GM13977 (cell line): ENCODE results near the gene ANAPC1.
"Not testable (repeated sequence)": the region's sequence is repeated elsewhere in the genome, so short reads cannot be mapped to it uniquely, and the experiment has no call there.

Experiments
- DNase-seq: peaks from one replicate; pipeline ENCODE4 v3.0.0; 2012; ENCODE audit warnings: low spot score
- CTCF ChIP-seq: IDR thresholded peaks from 2 replicates; pipeline ENCODE4 v1.5.1; 2012; ENCODE audit warnings: mild to moderate bottlenecking, control low read depth; ENCODE audit not compliant: insufficient read depth; ENCODE audit errors: extremely low read depth, missing control alignments
- in situ Hi-C: fragments of 300-500 bp; cut with MboI; formaldehyde crosslinking; loops from one replicate; pipeline ENCODE4 v1.12.0; 2022; ENCODE audit warnings: low sequenced_read_pairs, low pct_unique_long_range_greater_than_20kb, mixed read lengths, inconsistent platforms; ENCODE audit not compliant: unreplicated experiment

The ANAPC1 gene

DNA sequence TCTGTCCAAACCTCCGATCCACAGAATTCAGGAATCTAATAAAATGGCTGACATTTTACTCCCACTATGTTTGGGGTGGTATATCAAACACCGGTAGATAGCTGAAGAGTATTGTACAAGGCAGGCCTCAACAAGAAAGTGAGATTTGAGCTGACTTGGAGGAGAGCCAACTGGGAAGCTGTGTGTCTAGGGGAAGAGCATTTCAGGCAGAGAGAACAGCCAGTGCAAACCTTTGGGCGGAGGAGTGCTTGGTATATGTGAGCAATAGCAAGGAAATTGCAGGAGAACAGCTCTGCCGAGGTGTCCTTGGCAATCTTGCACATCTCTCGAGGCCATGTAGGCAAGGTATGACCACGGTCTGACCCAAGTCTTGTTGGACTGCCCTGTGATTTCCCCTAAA lies 12.6 kb upstream of the ANAPC1 start:
- in situ Hi-C loops, result loop anchor here (25.0 kb wide), 2 partner anchors 366 to 691 kb away; partner anchors contain the start of genes CHCHD5 and ZC3H8
- no peak for DNase-seq
- TF ChIP-seq CTCF, result no peak

DNA sequence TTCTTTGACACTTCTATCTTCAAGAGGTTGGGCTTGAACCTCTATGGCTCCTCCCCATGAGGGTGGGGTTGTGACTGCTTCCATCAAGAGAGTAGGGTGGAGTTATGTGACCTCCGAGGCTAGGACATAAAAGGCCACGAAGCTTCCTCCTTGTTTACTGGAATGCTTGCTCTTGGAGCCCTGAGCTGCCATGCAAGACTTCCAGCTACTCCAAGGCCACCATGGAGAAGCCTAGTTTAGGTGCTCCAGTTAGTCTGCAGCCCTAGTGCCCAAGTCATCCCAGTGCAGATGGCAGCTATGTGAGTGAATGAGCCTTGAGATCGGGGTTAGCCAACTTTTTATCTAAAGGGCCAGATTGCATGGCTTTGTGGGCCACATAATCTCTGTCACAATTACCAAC lies 12.0 kb upstream of the ANAPC1 start:
- in situ Hi-C loops, result loop anchor here (25.0 kb wide), 2 partner anchors 366 to 691 kb away; partner anchors contain the start of genes CHCHD5 and ZC3H8
- DNase-seq, result no peak
- TF ChIP-seq CTCF, result no peak

DNA sequence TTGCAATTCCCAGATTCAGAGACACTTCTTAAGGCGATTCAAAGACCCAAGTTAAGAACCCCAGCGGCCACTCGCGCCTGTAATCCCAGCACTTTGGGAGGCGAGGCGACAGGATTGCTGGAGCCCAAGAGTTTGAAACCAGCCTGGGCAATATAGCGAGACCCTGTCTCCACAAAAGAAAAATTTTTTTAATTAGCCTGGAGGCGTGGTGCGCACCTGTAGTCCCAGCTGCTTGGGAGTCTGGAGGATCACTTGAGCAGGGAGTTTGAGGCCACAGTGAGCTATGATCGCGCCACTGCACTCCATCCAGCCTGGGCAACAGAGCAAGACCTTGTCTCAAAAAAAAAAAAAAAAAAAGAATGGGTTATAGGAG lies 585 bp upstream of the ANAPC1 start:
- in situ Hi-C loops, result loop anchor here (10.0 to 25.0 kb wide), 3 partner anchors 160 to 703 kb away; partner anchors contain the start of genes CHCHD5 and ZC3H8
- no peak for DNase-seq
- TF ChIP-seq CTCF, result no peak

DNA sequence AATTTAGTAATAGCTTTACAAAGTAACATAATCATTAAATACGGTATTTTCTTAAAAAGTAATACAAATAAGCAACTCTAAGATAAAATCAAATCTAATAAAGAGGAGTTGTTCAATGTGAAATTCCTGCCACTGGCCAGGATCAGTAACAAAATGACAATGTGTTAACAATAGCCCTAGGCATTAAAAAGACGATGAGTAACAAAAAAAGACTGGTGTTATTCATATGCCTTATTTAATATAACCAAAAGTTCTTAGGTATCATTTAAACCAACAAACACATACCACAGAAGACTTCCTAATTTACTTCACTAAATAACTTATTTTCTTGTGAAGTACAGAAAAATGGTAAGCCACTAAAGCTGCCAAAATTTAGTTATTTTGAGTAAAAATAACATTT lies 11.2 kb downstream of the ANAPC1 start:
- DNase-seq, in situ Hi-C loops: not testable (repeated sequence)

DNA sequence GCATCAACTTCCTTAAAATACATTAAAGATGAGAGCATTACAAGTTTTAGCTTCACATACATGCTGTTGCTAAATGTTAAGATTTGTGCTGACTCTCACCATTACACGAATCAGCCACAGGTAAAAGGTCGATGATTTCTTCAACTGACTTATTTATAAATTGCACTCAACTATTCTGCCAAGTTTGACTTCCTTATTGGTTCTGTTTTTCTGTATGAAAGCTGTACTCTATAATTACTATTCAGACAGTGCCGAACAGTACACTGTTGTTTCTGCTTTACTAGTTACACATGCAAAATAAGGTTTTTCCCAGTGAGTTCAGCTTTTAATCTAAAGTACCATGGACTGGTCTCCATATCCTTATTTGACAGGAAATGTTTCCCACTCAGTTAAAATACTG lies 18.9 kb downstream of the ANAPC1 start:
- DNase-seq, in situ Hi-C loops: not testable (repeated sequence)

- DNase-seq, in situ Hi-C loops: not testable (repeated sequence)
Measured at GRCh38 chr2:111860005-111860404, 24.0 kb downstream of the ANAPC1 start.

DNA sequence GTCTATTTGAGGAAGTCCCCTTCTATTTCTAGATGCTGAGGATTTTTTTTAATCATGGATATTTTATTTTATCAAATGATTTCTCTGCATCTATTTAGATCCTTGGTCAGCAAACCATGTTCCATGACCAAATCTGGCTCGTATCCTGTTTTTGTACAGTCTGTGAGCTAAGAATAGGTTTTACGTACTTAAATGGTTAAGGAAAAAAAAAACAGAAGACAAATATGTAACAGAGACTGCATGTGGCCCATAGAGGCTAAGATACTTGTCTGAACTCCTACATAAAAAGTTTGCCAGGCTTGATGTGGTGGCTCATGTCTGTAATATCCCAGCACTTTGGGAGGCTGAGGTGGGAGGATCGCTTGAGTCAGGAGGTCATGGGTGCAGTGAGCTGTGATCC lies 31.4 kb downstream of the ANAPC1 start:
- in situ Hi-C loops, result not testable (repeated sequence)

DNA sequence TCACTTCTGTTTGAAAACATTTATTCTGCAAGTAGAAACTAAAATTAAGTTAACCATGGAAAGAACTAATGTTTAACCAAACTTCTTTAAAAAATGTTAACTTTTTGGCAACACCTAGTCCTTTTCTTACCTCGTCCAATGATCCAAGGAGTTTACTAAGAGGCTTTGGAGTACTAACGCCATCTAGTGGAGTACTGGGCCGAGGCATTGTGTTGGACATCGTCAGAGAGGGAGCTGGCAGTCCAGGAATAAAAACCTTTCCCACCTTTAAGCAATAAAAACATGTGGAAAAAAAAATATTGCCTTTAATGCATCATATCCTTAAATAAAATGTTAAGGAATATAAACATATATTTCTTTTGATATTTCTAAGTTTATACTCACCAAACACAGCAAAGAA lies 33.3 kb downstream of the ANAPC1 start:
- DNase-seq, in situ Hi-C loops: not testable (repeated sequence)
- peak; percentile 45 for TF ChIP-seq CTCF

More for the DNA sequence above, 31.4 kb downstream of the ANAPC1 start:
- DNase-seq, result not testable (repeated sequence)

DNA sequence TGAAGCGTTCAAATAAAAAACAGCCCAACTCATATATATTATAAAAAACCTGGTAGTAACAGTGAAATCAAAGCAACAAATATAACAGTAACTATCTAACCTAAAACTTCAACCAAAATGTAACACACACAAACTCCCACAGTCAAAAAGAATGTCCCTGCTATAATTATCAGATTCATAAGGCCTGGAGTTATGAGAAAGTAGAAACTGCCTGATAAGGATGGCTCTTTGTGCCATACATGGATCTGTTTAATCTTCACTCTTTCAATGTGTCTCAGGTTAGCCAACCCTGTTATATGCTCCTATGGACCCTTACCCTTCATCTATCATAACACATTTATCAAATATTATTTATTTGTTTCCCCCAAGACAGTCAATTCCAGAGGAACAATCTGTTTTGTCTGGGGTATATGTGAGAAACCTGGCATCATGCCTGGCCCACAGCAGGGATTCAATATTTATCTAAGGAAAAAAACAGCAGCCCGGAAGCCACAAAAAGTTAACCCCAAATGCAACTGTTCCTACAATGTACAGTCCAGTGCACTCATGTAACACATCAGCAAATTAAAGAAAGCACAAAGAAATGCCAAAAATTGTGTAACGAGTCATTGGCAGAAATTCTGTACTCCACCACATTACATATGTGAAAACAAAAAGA lies 44.2 kb downstream of the ANAPC1 start:
- in situ Hi-C loops, DNase-seq: not testable (repeated sequence)

GRCh38 chr2:111838992-111839391 lies 45.0 kb downstream of the ANAPC1 start:
- in situ Hi-C loops, DNase-seq: not testable (repeated sequence)

- DNase-seq, in situ Hi-C loops: not testable (repeated sequence)
Measured at GRCh38 chr2:111834221-111834620, 49.8 kb downstream of the ANAPC1 start.

DNA sequence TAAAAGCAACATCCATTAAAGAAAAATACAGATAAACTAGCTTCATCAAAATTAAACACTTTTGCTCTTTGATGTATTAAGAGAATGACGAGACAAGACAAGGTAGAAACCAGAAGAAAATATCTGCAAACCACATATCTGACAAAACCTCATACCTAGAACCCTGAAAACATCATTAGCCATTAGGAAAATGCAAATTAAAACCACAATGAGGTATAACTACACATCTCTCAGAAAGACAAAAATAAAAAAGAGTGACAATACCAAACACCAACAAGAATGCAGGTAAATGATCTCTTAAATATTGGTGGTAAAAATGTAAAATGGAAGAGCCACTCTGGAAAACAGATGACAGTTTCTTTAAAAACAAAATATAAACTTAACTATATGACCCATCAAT lies 53.5 kb downstream of the ANAPC1 start:
- DNase-seq, in situ Hi-C loops: not testable (repeated sequence)

DNA sequence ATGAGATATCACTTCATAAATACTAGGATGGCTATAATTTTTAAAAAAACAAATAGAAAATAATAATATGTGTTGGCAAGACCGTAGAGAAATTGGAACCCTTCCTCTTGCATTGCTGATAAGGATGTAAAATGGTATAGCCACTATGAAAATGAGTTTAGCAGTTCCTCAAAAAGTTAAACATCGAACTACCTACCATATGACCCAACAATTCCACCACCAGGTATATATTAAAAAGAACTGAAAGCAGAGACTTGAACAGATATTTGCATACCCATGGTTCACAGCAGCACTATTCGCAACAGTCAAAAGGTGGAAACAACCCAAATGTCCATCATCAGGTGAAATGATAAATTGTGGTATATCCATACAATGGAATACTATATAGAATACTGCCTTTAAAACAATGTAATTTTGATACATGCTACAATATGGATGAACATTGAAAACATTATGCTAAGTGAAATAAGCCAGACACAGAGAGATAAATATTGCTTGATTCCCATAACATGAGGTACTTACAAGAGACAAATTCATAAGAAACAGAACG lies 55.7 kb downstream of the ANAPC1 start:
- DNase-seq, in situ Hi-C loops: not testable (repeated sequence)
